Peyer's patch (tissue), 4 donors: ENCODE results near the gene NYAP1. TPM values are rescaled to one million over a fixed set of nuclear protein-coding genes. Genes with fewer than 3 reads are reported as not detected.
A peak's percentile ranks its signal among the peaks of the same experiment; 100 is the strongest.

Experiments
- DNase-seq, 3 donors: peaks; one replicate each; pipeline ENCODE4 v3.0.0-alpha.2; 2017 to 2019
- H3K27ac ChIP-seq, 4 donors: fragments of 200-600 bp; sonication (generic); one replicate each; pipeline ENCODE4 v1.5.1; 2016 to 2019
- H3K27me3 ChIP-seq, 2 donors: fragments of 200-600 bp; sonication (generic); one replicate each; pipeline ENCODE4 v1.5.1; 2019
- H3K36me3 ChIP-seq, 3 donors: fragments of 200-600 bp; sonication (generic); one replicate each; pipeline ENCODE4 v1.5.1; 2016 to 2019
- H3K4me1 ChIP-seq, 4 donors: fragments of 200-600 bp; sonication (generic); one replicate each; pipeline ENCODE4 v1.5.1; 2016 to 2019
- H3K4me3 ChIP-seq, 4 donors: fragments of 200-600 bp; sonication (generic); 1 replicate in 3 of 4; 2 replicates in 1 of 4; pipeline ENCODE4 v1.5.1; 2016 to 2019; ENCODE audit warnings: mild to moderate bottlenecking in 1 of 4
- H3K9me3 ChIP-seq, 4 donors: fragments of 200-600 bp; sonication (generic); one replicate each; pipeline ENCODE4 v1.5.1; 2016 to 2019; ENCODE audit warnings: mild to moderate bottlenecking in 1 of 4
- CTCF ChIP-seq, 6 experiments: fragments of 450-650 bp in 4 of 6; fragments of 200-600 bp in 2 of 6; sonication (generic) in 1 of 6; IDR thresholded peaks; one replicate each; pipeline ENCODE4 v1.5.1; 2017 to 2019; ENCODE audit warnings: antibody characterized with exemption in 6 of 6, mild to moderate bottlenecking in 3 of 6, moderate library complexity in 1 of 6
- POLR2A ChIP-seq, 2 donors: fragments of 450-650 bp; IDR thresholded peaks; one replicate each; pipeline ENCODE4 v1.5.1; 2017; ENCODE audit warnings: antibody characterized with exemption in 2 of 2, mild to moderate bottlenecking in 2 of 2, moderate library complexity in 2 of 2
- total RNA-seq, 4 donors: library from RNA; depleted of rRNA; stranded (reverse); fragments of >200 nt; gene quantifications; one replicate each; pipeline ENCODE4 v1.1.0, GENCODE V29; 2016

Gene NYAP1
- total RNA-seq = 1 to 10 TPM in 1 of 4 donors, under 1 TPM in 2, not detected in 1; 0.38 to 2.5 (median 0.40) TPM

- TF ChIP-seq POLR2A (IDR thresholded peaks at IDR 0.05) = no peak
- TF ChIP-seq CTCF (IDR thresholded peaks at IDR 0.05) = no peak
- no peaks in the 10 kb centered on the region for H3K36me3 ChIP-seq
- peak within 1 kb of the TSS in 2 of 4 donors; percentile 52 to 66 for H3K27ac ChIP-seq
- H3K4me3 ChIP-seq = peak within 1 kb of the TSS; percentile 42 to 85 (median 71)
- no peaks in the 10 kb centered on the region for H3K9me3 ChIP-seq
- DNase-seq = peak; percentile 40 to 78 (median 69)
- H3K27me3 ChIP-seq = no peaks in the 10 kb centered on the region
- peaks cover 0 to 25% (median 8%) of the 10 kb centered on the region in 4 donors for H3K4me1 ChIP-seq
These were observed at the start of gene NYAP1 for GRCh38 chr7:100483722-100484672. Gene NYAP1 (plus strand): TSS chr7:100483927. CDS start chr7:100485312, 1,385 bp downstream.

- H3K4me1 ChIP-seq = peaks cover 0 to 40% (median 10%) of the 10 kb centered on the region in 4 donors
- DNase-seq = peak in 1 of 3 donors; percentile 45
- H3K4me3 ChIP-seq = peak overlapping the region in 2 of 4 donors; percentile 87 to 95
These were observed 49.2 kb upstream of the NYAP1 start for GRCh38 chr7:100434297-100435144.

GRCh38 chr7:100435401-100436304 is 48.1 kb upstream of the NYAP1 start:
- DNase-seq = peak; percentile 48 to 76 (median 75)
- H3K27ac ChIP-seq = peak overlapping the region; percentile 98
- H3K36me3 ChIP-seq = peaks cover 0 to 25% (median 0%) of the 10 kb centered on the region in 3 donors
- H3K9me3 ChIP-seq = no peaks in the 10 kb centered on the region
- H3K4me1 ChIP-seq = peaks cover 0 to 37% (median 10%) of the 10 kb centered on the region in 4 donors
- H3K4me3 ChIP-seq = peak overlapping the region; percentile 87 to 95 (median 89)
- TF ChIP-seq CTCF (IDR thresholded peaks at IDR 0.05) = no peak
- TF ChIP-seq POLR2A (IDR thresholded peaks at IDR 0.05) = peak in 1 of 2 donors; percentile 30
- no peaks in the 10 kb centered on the region for H3K27me3 ChIP-seq

More at GRCh38 chr7:100434297-100435144, 49.2 kb upstream of the NYAP1 start:
- H3K36me3 ChIP-seq = peaks cover 0 to 25% (median 0%) of the 10 kb centered on the region in 3 donors
- no peaks in the 10 kb centered on the region for H3K27me3 ChIP-seq
- peak overlapping the region; percentile 98 for H3K27ac ChIP-seq
- H3K9me3 ChIP-seq = no peaks in the 10 kb centered on the region
- TF ChIP-seq POLR2A (IDR thresholded peaks at IDR 0.05) (no peak), CTCF (IDR thresholded peaks at IDR 0.05) (no peak)

- Histone ChIP-seq H3K36me3 (peaks cover 0 to 25% (median 0%) of the 10 kb centered on the region in 3 donors), H3K4me3 (peak overlapping the region in 2 of 4 donors; percentile 87 to 95), H3K27me3 (no peaks in the 10 kb centered on the region), H3K27ac (peak overlapping the region in 3 of 4 donors; percentile 98), H3K9me3 (no peaks in the 10 kb centered on the region), H3K4me1 (peaks cover 0 to 20% (median 7%) of the 10 kb centered on the region in 4 donors)
- TF ChIP-seq CTCF (IDR thresholded peaks at IDR 0.05) (no peak), POLR2A (IDR thresholded peaks at IDR 0.05) (no peak)
- DNase-seq = peak in 1 of 3 donors; percentile 57
These were observed 46.3 kb upstream of the NYAP1 start for GRCh38 chr7:100437150-100438100.
